Activated CD4-positive, alpha-beta memory T cell treated with anti-CD3 and anti-CD28 coated beads, Interleukin-2, amount 10 ng/mL, durations not matched to agents 7 days and 5 days (primary cell): ENCODE results near the gene SVOPL. TPM values are rescaled to one million over a fixed set of nuclear protein-coding genes. Genes with fewer than 3 reads are reported as not detected.

Source experiments
- CTCF ChIA-PET: fragments of 350-600 bp; sonication (Branson Sonifier 250); formaldehyde crosslinking; loops from one replicate; lab custom pipeline; 2021; ENCODE audit warnings: antibody characterized with exemption, inconsistent platforms; lab: Charles Lee
- POLR2A ChIA-PET: fragments of 350-600 bp; sonication (Branson Sonifier 250); formaldehyde crosslinking; loops from one replicate; lab custom pipeline; 2021; ENCODE audit warnings: antibody characterized with exemption; lab: Charles Lee
- DNase-seq: peaks from one replicate; pipeline ENCODE4 v3.0.0-alpha.2; 2020
- H3K27ac Mint-ChIP-seq: one replicate; pipeline ENCODE4 v1.8.0; 2021; ENCODE audit warnings: mild to moderate bottlenecking, mixed read lengths
- H3K27me3 Mint-ChIP-seq: one replicate; pipeline ENCODE4 v1.8.0; 2021; ENCODE audit warnings: mixed read lengths
- H3K36me3 Mint-ChIP-seq: one replicate; pipeline ENCODE4 v1.8.0; 2021; ENCODE audit warnings: low read depth, mixed read lengths
- H3K4me1 Mint-ChIP-seq: one replicate; pipeline ENCODE4 v1.8.0; 2021; ENCODE audit warnings: mixed read lengths
- H3K4me3 Mint-ChIP-seq: one replicate; pipeline ENCODE4 v1.8.0; 2021; ENCODE audit warnings: mild to moderate bottlenecking, mixed read lengths
- H3K9me3 Mint-ChIP-seq: one replicate; pipeline ENCODE4 v1.8.0; 2021; ENCODE audit warnings: mixed read lengths
- total RNA-seq, 2 experiments: library from RNA; stranded (reverse); gene quantifications; one replicate each; pipeline ENCODE4 v1.2.3, GENCODE V29; 2021

The SVOPL gene
- total RNA-seq, 2 experiments from 2014 or later = not detected

DNA sequence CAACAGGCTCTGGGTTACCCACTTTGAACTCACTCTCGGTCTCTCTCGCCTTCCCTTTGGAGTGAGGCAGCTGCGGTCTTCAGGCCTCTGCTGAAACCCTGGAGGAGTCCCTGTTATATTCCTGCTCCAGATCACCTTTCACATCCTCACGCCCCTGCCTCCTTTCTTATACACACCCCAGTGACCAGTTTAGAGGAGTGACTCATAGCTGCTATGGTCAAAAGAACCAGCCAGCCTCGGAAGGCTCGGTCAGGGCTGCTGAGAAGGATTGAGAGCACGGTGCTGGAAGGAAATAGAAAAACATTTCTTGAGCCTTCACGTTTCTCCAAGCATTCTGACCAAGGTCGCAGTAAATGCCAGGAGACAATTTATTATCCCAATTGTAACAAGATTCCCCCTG, 28.3 kb upstream of the SVOPL start:
- no peak overlapping the region for H3K4me3 Mint-ChIP-seq
- CTCF ChIA-PET = no interaction called here

DNA sequence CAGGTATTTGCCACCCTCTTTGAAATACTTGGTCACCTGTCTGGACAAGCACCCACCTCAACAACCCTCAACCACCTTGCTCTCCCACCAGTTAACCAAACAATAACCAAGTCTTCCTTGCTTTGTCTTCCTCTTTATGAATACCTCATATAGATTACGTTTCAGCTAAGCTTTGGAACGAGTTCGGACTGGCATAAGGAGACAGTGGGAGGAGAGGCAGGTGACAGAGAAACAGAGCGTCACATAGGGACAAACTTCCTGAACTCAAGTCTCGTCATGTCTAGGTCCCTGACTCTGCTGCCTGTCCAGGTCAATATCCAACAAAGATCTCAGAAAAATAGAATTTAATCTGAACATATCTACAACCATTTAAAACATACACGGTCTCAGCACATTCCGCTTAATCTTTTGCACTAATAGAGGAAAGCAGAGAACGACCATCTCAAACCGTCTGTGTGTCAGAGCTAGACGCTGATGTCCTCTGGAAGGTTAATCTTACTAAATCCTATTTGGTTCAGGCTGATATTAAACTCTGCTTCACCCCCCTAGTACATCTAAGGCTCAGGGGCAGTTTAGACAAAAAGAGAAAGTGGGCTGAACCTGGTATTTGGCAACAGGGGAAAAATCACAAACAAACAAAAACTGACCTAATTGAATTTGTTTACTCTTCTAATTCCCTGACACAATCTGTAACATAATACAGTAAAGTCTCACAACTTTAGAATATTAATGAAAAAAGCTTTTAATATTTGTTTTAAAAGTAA, 26.4 kb upstream of the SVOPL start:
- CTCF ChIA-PET = interaction anchor here (0.8 to 2.0 kb wide), 3 partner anchors 11 to 17 kb away, joined by 3 to 6 read pairs (median 5); no protein-coding TSS in a partner anchor
- Mint-ChIP-seq H3K9me3 (no peaks in the 10 kb centered on the region), H3K36me3 (no peaks in the 10 kb centered on the region), H3K27me3 (peaks cover 2% of the 10 kb centered on the region), H3K27ac (no peak overlapping the region), H3K4me3 (no peak overlapping the region), H3K4me1 (no peaks in the 10 kb centered on the region)
- POLR2A ChIA-PET = interaction anchor here (0.7 kb wide), 1 partner anchor 11 kb away, joined by 3 read pairs; no protein-coding TSS in a partner anchor
- DNase-seq = no peak

More for the DNA sequence above, 28.3 kb upstream of the SVOPL start:
- Mint-ChIP-seq H3K4me1 (no peaks in the 10 kb centered on the region), H3K27me3 (peaks cover 7% of the 10 kb centered on the region), H3K36me3 (no peaks in the 10 kb centered on the region), H3K27ac (no peak overlapping the region), H3K9me3 (no peaks in the 10 kb centered on the region)
- POLR2A ChIA-PET = no interaction called here
- no peak for DNase-seq

DNA sequence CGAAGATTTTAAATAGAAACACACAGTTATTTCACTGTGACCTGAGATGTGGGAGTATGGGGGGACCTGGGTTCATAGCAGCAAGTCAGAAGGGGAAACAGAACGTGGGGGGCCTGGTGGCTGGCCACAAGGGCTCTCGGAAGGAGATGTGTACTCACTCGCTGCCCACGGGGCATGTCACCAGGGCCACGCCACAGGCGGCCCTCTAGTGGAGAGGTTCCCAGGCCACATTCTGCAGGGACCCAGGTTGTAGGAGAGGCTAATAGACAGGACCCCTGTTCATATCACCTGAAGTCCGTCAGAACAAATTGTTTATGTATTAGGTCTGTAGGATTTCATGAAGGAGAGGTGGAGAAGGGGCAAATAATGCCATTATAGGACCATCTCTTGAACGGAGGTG, 25.1 kb upstream of the SVOPL start:
- Mint-ChIP-seq H3K27me3 (no peaks in the 10 kb centered on the region), H3K9me3 (no peaks in the 10 kb centered on the region), H3K27ac (no peak overlapping the region), H3K4me3 (no peak overlapping the region), H3K36me3 (no peaks in the 10 kb centered on the region), H3K4me1 (no peaks in the 10 kb centered on the region)
- POLR2A ChIA-PET = no interaction called here
- no peak for DNase-seq
- CTCF ChIA-PET = interaction anchor here (0.8 to 1.1 kb wide), 2 partner anchors 12 to 16 kb away, joined by 3 to 6 read pairs; no protein-coding TSS in a partner anchor

DNA sequence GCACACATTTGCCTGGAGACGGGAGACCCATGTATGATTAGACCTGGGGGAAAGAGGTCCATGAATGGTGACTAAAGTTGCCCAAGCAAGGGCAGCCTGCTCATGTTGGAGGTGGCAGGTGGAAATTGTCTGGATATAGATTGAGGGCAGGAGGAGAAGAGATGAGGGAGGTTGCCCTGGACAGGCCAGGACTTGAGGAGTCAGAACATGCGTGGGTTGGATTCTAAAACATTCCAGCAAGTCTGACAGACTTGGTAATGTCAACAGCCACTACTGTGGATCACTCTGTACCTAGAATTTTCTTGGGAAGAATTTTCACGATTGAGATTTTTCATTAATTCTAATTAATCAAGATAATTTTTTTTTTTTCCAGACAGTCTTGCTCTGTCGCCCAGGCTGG, 19.1 kb upstream of the SVOPL start:
- H3K9me3 Mint-ChIP-seq = no peaks in the 10 kb centered on the region
- H3K27ac Mint-ChIP-seq = no peak overlapping the region
- peaks cover 11% of the 10 kb centered on the region for H3K4me1 Mint-ChIP-seq
- ChIA-PET POLR2A (no interaction called here), CTCF (no interaction called here)
- no peaks in the 10 kb centered on the region for H3K36me3 Mint-ChIP-seq
- H3K4me3 Mint-ChIP-seq = no peak overlapping the region
- DNase-seq = no peak
- H3K27me3 Mint-ChIP-seq = peaks cover 15% of the 10 kb centered on the region

DNA sequence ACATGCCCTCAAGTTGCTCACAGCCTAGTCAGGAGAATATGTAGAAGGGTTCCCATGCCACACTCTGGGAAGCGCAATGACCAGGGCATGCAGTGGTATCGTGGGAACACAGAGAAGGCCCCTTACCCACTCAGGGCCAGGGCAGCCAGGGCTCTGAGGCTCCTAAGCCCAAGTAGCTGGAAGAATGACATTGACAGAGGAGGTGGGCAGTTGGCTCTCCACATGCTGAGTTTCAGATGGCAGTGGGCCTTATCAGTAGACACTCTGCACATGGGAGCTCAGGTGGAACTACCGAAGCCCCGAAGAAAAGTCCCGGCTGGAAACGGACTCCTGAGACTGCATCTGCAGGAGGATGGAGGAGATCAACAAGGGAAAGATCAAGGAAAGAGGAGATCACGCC, 15.7 kb upstream of the SVOPL start:
- Mint-ChIP-seq H3K27me3 (peaks cover 21% of the 10 kb centered on the region), H3K9me3 (no peaks in the 10 kb centered on the region), H3K27ac (no peak overlapping the region), H3K4me1 (peaks cover 20% of the 10 kb centered on the region), H3K36me3 (no peaks in the 10 kb centered on the region), H3K4me3 (no peak overlapping the region)
- POLR2A ChIA-PET = no interaction called here
- DNase-seq = no peak
- CTCF ChIA-PET = interaction anchor here (0.9 kb wide), 1 partner anchor 13 kb away, joined by 3 read pairs; no protein-coding TSS in a partner anchor

DNA sequence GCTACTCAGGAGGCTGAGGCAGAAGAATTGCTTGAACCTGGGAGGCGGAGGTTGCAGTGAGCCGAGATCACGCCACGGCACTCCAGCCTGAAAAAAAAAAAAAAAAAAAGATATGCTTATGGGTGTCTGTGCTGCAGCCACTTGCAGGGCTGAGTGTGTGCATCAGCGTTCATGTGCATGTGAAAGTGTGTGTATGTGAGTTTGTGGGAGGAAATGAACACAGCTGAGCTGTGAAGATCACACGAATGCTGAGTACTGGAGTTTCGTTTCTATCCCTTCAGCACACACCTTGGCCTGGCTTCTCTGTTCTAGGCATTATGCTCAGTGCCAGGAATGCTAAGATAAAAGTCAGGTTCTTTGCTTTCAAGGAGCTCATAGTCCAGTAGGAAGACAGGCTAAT, 12.0 kb upstream of the SVOPL start:
- Mint-ChIP-seq H3K36me3 (no peaks in the 10 kb centered on the region), H3K27ac (no peak overlapping the region), H3K4me3 (no peak overlapping the region), H3K4me1 (peaks cover 18% of the 10 kb centered on the region), H3K27me3 (peaks cover 18% of the 10 kb centered on the region), H3K9me3 (no peaks in the 10 kb centered on the region)
- ChIA-PET POLR2A (no interaction called here), CTCF (interaction anchor here (0.6 to 1.1 kb wide), 2 partner anchors 26 to 111 kb away, joined by 3 to 4 read pairs; no protein-coding TSS in a partner anchor)
- peak; percentile 19 for DNase-seq

DNA sequence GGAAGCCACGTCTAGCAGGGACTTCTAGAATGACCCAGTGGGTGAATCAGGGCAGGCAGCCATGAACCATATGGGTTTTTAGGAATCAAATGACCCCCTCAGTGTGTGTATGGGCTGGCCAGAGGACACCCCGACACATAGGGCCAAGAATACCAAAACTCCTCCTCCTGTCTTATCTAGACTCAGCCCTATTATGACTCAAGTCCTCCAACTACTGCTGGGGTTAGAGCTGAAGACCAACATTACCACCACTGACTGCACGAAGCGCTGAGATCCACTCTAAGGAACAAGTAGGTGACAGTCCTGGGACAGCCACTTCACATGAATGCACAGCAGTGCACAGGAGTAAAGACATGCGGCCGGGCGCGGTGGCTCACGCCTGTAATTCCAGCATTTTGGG, 11.5 kb upstream of the SVOPL start:
- Mint-ChIP-seq H3K9me3 (no peaks in the 10 kb centered on the region), H3K36me3 (no peaks in the 10 kb centered on the region), H3K4me3 (no peak overlapping the region), H3K27ac (no peak overlapping the region), H3K4me1 (peaks cover 12% of the 10 kb centered on the region), H3K27me3 (peaks cover 14% of the 10 kb centered on the region)
- CTCF ChIA-PET = interaction anchor here (1.1 kb wide), 1 partner anchor 26 kb away, joined by 4 read pairs; no protein-coding TSS in a partner anchor
- DNase-seq = no peak
- POLR2A ChIA-PET = no interaction called here

DNA sequence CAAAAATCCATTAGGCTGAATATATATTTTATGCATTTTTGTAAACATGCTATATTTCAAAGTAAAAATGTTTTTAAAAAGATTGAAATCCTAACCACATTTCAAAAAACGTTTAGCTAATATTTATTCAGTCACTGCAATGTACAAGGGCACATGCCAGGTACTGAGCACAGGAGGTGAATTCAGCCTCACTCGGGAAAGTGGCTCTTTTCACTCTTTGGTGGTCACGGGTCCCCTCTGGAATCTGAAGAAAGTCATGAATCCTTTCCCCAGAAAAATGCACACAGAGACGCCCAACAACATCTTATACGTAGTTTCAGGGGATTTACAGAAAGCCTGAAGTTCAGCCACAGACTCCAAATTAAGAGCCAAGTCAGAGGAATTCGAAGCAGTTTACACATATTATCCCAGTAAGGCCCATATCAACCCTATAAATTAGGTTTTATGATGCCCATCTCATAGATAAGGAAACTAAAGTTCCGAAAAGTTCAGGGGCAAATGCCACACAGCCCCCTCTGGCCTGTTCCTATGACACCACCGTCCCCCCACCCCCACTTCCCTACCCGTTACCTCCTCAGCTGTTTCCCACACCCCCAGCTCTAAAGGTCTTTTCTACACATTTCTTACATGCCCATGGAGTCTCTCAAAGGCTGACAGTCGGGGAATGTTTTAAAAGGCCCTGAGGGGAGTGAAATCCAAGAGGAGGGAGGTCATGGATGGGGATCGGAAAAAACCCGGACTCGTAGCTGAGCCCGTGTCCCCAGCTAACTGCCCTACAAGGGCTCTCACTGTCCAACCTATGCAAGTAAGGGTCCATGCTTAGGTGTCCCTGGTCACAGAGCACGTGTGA, 9.6 kb upstream of the SVOPL start:
- ChIA-PET POLR2A (no interaction called here), CTCF (interaction anchor here (1.1 kb wide), 1 partner anchor 16 kb away, joined by 3 read pairs; no protein-coding TSS in a partner anchor)
- Mint-ChIP-seq H3K36me3 (no peaks in the 10 kb centered on the region), H3K27ac (no peak overlapping the region), H3K9me3 (no peaks in the 10 kb centered on the region), H3K4me3 (no peak overlapping the region), H3K27me3 (peaks cover 6% of the 10 kb centered on the region), H3K4me1 (peaks cover 9% of the 10 kb centered on the region)
- no peak for DNase-seq

DNA sequence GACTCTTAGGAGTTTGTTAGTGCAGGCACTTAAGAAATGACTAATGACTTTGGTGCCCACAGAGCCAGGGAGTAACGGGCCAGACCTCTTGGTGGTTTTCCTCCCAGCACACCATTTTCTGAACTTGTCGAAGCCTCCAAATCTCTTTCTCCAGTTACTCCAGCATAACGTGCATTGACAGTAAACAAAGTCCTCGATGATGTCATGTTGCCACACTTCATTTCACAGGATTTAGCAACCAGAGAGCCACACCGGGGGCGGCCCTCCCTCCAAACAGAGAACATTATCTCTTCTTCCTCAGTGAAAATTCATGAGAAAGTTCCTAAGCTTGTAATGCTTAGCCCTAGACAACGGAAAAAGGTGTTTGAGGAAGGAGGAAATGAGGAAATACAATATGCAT, 4.0 kb upstream of the SVOPL start:
- CTCF ChIA-PET = interaction anchor here (0.7 kb wide), 1 partner anchor 425 kb away, joined by 4 read pairs; no protein-coding TSS in a partner anchor
- no peak overlapping the region for H3K27ac Mint-ChIP-seq
- POLR2A ChIA-PET = interaction anchor here (0.6 kb wide), 1 partner anchor 9 kb away, joined by 3 read pairs; no protein-coding TSS in a partner anchor

DNA sequence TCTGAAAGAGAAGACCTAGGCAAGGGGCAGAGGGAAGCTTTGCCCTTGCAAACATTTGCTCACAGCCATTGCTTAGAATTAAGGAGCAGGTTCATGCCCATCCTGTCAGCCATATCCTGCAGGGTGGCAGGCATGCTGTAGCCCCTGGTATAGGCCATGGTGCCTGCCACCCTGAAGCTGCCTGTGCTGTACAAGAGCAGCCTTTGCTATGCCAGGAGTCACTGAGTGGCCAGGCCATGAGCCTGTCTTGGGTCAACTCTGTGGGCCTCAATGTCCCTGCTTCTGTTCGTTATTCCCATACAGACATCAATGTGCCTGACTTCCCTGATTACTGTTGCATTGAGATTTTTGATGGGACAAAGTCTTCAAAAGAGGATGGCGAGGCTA, 368 bp upstream of the SVOPL start:
- DNase-seq = no peak
- H3K27ac Mint-ChIP-seq = no peak overlapping the region
- no peaks in the 10 kb centered on the region for H3K4me1 Mint-ChIP-seq
- no peak overlapping the region for H3K4me3 Mint-ChIP-seq
- H3K9me3 Mint-ChIP-seq = no peaks in the 10 kb centered on the region
- POLR2A ChIA-PET = no interaction called here
- peaks cover 3% of the 10 kb centered on the region for H3K27me3 Mint-ChIP-seq
- CTCF ChIA-PET = interaction anchor here (0.7 kb wide), 1 partner anchor 197 kb away, joined by 7 read pairs; no protein-coding TSS in a partner anchor
- H3K36me3 Mint-ChIP-seq = no peaks in the 10 kb centered on the region

More for the DNA sequence above, 4.0 kb upstream of the SVOPL start:
- no peaks in the 10 kb centered on the region for H3K36me3 Mint-ChIP-seq
- H3K4me3 Mint-ChIP-seq = no peak overlapping the region
- no peaks in the 10 kb centered on the region for H3K4me1 Mint-ChIP-seq
- no peaks in the 10 kb centered on the region for H3K9me3 Mint-ChIP-seq
- no peak for DNase-seq
- no peaks in the 10 kb centered on the region for H3K27me3 Mint-ChIP-seq

DNA sequence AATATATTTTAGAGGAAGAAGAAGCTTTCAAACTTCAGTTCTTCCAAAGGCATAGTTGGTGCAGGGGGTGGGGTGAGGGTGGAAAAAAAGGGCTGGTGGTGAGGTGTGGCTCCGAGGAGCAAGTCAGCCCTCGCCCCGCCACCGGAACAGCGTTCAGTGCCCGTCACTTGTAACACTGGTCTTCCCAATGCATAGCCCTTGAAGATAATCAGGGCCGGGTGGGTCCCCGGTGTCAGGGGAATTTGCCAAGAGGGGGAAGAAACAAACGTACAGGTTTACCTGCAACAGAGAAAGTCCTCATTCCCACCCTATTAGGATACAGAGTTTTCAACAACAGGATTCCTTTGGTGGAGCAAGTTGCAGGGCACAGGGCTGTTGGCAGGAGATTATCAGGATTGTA, 1.5 kb downstream of the SVOPL start:
- Mint-ChIP-seq H3K4me3 (no peak overlapping the region), H3K4me1 (no peaks in the 10 kb centered on the region), H3K36me3 (no peaks in the 10 kb centered on the region), H3K27me3 (peaks cover 3% of the 10 kb centered on the region), H3K27ac (no peak overlapping the region), H3K9me3 (no peaks in the 10 kb centered on the region)
- CTCF ChIA-PET = no interaction called here
- POLR2A ChIA-PET = no interaction called here
- DNase-seq = no peak

DNA sequence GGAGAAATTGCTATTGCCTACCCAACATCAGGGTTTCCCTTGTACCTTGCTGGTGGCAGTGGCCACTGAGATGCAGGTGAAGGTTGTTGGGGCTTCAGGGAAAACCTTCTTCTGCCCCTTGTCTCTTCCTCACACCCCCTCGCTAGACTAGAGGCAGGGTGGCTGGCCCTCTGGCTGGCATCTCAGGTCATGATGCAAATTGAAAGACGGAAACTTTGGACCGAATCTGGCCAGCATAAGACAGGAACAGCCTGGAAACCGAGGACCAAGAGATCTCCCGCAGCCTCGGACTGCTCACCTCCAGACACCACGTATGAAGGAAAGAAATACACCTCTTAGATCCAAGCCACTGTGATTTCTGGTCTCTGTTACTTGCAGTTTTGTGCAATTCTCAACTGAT, 2.9 kb downstream of the SVOPL start:
- no peak for DNase-seq
- ChIA-PET CTCF (no interaction called here), POLR2A (no interaction called here)
- H3K9me3 Mint-ChIP-seq = no peaks in the 10 kb centered on the region
- no peak overlapping the region for H3K4me3 Mint-ChIP-seq
- no peaks in the 10 kb centered on the region for H3K36me3 Mint-ChIP-seq
- no peak overlapping the region for H3K27ac Mint-ChIP-seq
- H3K27me3 Mint-ChIP-seq = peaks cover 3% of the 10 kb centered on the region
- H3K4me1 Mint-ChIP-seq = no peaks in the 10 kb centered on the region
